ENCODE measurements around the gene MAG.

MAG gene

GRCh38 chr19:35265126-35265899 lies 26.6 kb upstream of the MAG start:
- no peak for DNase-seq (ENCODE audit: low read depth in 3 of 3)

- no peak for DNase-seq (ENCODE audit: low read depth in 3 of 3)
These were observed 26.0 kb upstream of the MAG start for GRCh38 chr19:35265900-35266519.

- no peak for DNase-seq (ENCODE audit: low read depth in 3 of 3)
These were observed 25.2 kb upstream of the MAG start for GRCh38 chr19:35266520-35267352.

GRCh38 chr19:35267353-35267817 lies 24.6 kb upstream of the MAG start:
- peak in 1 of 3 donors; percentile 17 for DNase-seq (ENCODE audit: low read depth in 3 of 3)

GRCh38 chr19:35267818-35268535 lies 24.0 kb upstream of the MAG start:
- peak; percentile 48 to 55 (median 53) for DNase-seq (ENCODE audit: low read depth in 3 of 3)

GRCh38 chr19:35268536-35269437 lies 23.2 kb upstream of the MAG start, which contains the start of gene USF2:
Gene USF2 (plus strand): TSS chr19:35268962. CDS start chr19:35269102, 140 bp downstream.
- peak; percentile 50 to 61 (median 53) for DNase-seq (ENCODE audit: low read depth in 3 of 3)

- DNase-seq (ENCODE audit: low read depth in 3 of 3): peak; percentile 46 to 64 (median 55)
These were observed 22.4 kb upstream of the MAG start for GRCh38 chr19:35269438-35270117.

GRCh38 chr19:35270381-35270811 lies 21.6 kb upstream of the MAG start:
- no peak for DNase-seq (ENCODE audit: low read depth in 3 of 3)

- DNase-seq (ENCODE audit: low read depth in 3 of 3): no peak
These were observed 20.4 kb upstream of the MAG start for GRCh38 chr19:35271546-35271945.

GRCh38 chr19:35272122-35272719 lies 19.7 kb upstream of the MAG start:
- DNase-seq (ENCODE audit: low read depth in 3 of 3): no peak

- DNase-seq (ENCODE audit: low read depth in 3 of 3): no peak
These were observed 18.9 kb upstream of the MAG start for GRCh38 chr19:35272954-35273649.

GRCh38 chr19:35273686-35274259 lies 18.2 kb upstream of the MAG start:
- no peak for DNase-seq (ENCODE audit: low read depth in 3 of 3)

- no peak for DNase-seq (ENCODE audit: low read depth in 3 of 3)
These were observed 17.6 kb upstream of the MAG start for GRCh38 chr19:35274323-35274722.

- no peak for DNase-seq (ENCODE audit: low read depth in 3 of 3)
These were observed 15.2 kb upstream of the MAG start for GRCh38 chr19:35276706-35277281.

- DNase-seq (ENCODE audit: low read depth in 3 of 3): no peak
These were observed 13.2 kb upstream of the MAG start for GRCh38 chr19:35278578-35279284.

GRCh38 chr19:35279374-35279773 lies 12.6 kb upstream of the MAG start:
- DNase-seq (ENCODE audit: low read depth in 3 of 3): no peak

Data from stimulated activated CD4-positive, alpha-beta T cell treated with anti-CD3 and anti-CD28 coated beads, TNF-alpha, amount 100 ng/mL, for 48 hours (primary cell).